Stimulated activated CD8-positive, alpha-beta memory T cell treated with anti-CD3 and anti-CD28 coated beads, Interleukin-12 subunit alpha, Interleukin-12 subunit beta, amount 100 ng/mL, for 24 hours (primary cell): Measurements from ENCODE around the gene ST13.
"Not testable (repeated sequence)": the region's sequence is repeated elsewhere in the genome, so short reads cannot be mapped to it uniquely, and the experiment has no call there.

ENCODE experiments used
- DNase-seq: peaks from one replicate; pipeline ENCODE4 v3.0.0-alpha.2; 2020; ENCODE audit errors: extremely low read depth

ST13 gene

GRCh38 chr22:40856513-40857308 is at the start of gene ST13, which contains the start of gene XPNPEP3:
Gene ST13, minus strand, starts transcription at chr22:40856639. Its CDS starts 99 bp downstream, at chr22:40856540.
Gene XPNPEP3, plus strand, starts transcription at chr22:40857148. Its CDS starts 34 bp downstream, at chr22:40857182.
- peak; percentile 91 for DNase-seq

GRCh38 chr22:40904101-40904500 is 47.7 kb upstream of the ST13 start:
- DNase-seq: no peak

- DNase-seq: no peak
Measured at GRCh38 chr22:40898850-40899357, 42.5 kb upstream of the ST13 start.

- no peak for DNase-seq
Measured at GRCh38 chr22:40894417-40894816, 38.0 kb upstream of the ST13 start.

GRCh38 chr22:40890881-40891280 is 34.4 kb upstream of the ST13 start:
- no peak for DNase-seq

- DNase-seq: no peak
Measured at GRCh38 chr22:40889116-40889515, 32.7 kb upstream of the ST13 start.

- DNase-seq: no peak
Measured at GRCh38 chr22:40878922-40879321, 22.5 kb upstream of the ST13 start.

- DNase-seq: no peak
Measured at GRCh38 chr22:40877488-40877887, 21.0 kb upstream of the ST13 start.

GRCh38 chr22:40876907-40877306 is 20.5 kb upstream of the ST13 start:
- no peak for DNase-seq

- no peak for DNase-seq
Measured at GRCh38 chr22:40875111-40875510, 18.7 kb upstream of the ST13 start.

GRCh38 chr22:40874016-40874415 is 17.6 kb upstream of the ST13 start:
- DNase-seq: no peak

GRCh38 chr22:40868379-40868778 is 11.9 kb upstream of the ST13 start:
- DNase-seq: not testable (repeated sequence)

- DNase-seq: no peak
Measured at GRCh38 chr22:40867109-40867508, 10.7 kb upstream of the ST13 start.

GRCh38 chr22:40862537-40862936 is 6.1 kb upstream of the ST13 start:
- DNase-seq: no peak

- no peak for DNase-seq
Measured at GRCh38 chr22:40862013-40862412, 5.6 kb upstream of the ST13 start, which contains the start of gene DNAJB7. Gene DNAJB7, minus strand, starts transcription at chr22:40862113. Its CDS starts 119 bp downstream, at chr22:40861994.

GRCh38 chr22:40857309-40857855 is 943 bp upstream of the ST13 start:
- no peak for DNase-seq

GRCh38 chr22:40855979-40856512 is 393 bp downstream of the ST13 start:
- DNase-seq: no peak

GRCh38 chr22:40855071-40855978 is 1.1 kb downstream of the ST13 start:
- DNase-seq: no peak

GRCh38 chr22:40853961-40854360 is 2.5 kb downstream of the ST13 start:
- no peak for DNase-seq

GRCh38 chr22:40853333-40853732 is 3.1 kb downstream of the ST13 start:
- DNase-seq: no peak

- DNase-seq: not testable (repeated sequence)
Measured at GRCh38 chr22:40845816-40846215, 10.6 kb downstream of the ST13 start.

GRCh38 chr22:40844951-40845350 is 11.5 kb downstream of the ST13 start:
- DNase-seq: no peak
